ENCODE results near the gene KCNQ1OT1.

KCNQ1OT1 gene

DNA sequence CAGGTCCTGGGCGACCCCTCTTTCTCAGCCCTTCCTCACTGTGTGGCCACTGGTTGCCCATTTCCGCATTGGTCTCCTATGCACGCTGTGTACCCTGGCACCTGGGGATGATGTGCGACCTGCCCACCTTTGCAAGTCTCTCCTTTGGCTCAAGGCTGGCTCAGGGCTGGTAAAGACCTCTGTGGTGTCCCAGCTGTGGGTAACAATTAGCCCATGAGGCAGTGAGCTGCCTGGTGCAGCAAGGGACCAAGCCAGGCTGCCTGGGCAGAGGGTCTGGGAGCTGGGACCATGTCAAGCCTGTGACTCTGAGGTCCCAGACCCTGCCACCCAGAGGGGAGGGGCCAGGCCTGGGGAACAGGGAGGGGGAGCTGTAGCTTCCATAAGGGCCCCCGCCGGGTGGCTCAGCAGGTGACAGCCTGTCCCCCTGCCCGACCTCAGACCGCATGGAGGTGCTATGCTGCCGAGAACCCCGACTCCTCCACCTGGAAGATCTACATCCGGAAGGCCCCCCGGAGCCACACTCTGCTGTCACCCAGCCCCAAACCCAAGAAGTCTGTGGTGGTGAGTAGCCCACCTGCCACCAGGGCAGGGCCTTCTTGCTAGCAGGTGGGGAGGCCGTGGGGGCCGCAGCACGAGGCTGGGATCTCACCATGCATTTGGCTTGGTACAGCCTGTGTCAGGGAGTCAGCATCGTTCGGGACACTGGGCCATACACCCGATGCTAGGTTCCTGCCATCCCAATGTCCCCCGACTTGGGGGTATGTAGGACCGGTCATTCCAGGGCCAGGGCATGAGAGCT lies 112.5 kb downstream of the KCNQ1OT1 start:
- Histone ChIP-seq H3K4me1 (ENCODE audit: control insufficient read depth, insufficient read depth, low read length) (no peaks in the 10 kb centered on the region; the same call in 1 of the 2 replicates), H3K9me3 (ENCODE audit: control insufficient read depth, insufficient read depth, low read depth, low read length) (no peaks in the 10 kb centered on the region), H3K27ac (ENCODE audit: low read depth, low read length) (no peak overlapping the region), H3K27me3 (ENCODE audit: control insufficient read depth, insufficient read depth, low read length) (peaks cover 99% of the 10 kb centered on the region), H3K9ac (ENCODE audit: low read length) (no peak overlapping the region), H3K4me3 (ENCODE audit: low read depth, low read length) (no peak overlapping the region), H3K36me3 (ENCODE audit: control insufficient read depth, insufficient read depth, low read length) (no peaks in the 10 kb centered on the region)

DNA sequence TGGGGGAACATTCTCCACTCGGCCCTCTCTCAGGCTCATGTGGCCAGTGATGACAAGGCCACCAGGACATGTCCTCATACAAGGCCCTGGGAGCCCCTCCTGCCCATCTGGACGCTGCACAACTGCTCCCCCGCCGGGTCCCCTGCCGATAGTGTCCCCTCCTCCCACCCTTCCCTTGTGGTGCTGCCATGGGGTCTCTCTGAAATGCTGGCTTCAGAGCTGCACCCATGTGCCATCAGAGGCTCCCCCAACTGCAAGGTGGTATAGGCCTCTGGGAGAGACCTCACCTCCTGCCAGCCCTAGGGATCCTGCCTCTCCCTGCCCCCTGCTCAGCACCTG lies 113.0 kb downstream of the KCNQ1OT1 start:
- H3K4me3 ChIP-seq (ENCODE audit: low read depth, low read length): no peak overlapping the region
- peaks cover 99% of the 10 kb centered on the region for H3K27me3 ChIP-seq (ENCODE audit: control insufficient read depth, insufficient read depth, low read length)

DNA sequence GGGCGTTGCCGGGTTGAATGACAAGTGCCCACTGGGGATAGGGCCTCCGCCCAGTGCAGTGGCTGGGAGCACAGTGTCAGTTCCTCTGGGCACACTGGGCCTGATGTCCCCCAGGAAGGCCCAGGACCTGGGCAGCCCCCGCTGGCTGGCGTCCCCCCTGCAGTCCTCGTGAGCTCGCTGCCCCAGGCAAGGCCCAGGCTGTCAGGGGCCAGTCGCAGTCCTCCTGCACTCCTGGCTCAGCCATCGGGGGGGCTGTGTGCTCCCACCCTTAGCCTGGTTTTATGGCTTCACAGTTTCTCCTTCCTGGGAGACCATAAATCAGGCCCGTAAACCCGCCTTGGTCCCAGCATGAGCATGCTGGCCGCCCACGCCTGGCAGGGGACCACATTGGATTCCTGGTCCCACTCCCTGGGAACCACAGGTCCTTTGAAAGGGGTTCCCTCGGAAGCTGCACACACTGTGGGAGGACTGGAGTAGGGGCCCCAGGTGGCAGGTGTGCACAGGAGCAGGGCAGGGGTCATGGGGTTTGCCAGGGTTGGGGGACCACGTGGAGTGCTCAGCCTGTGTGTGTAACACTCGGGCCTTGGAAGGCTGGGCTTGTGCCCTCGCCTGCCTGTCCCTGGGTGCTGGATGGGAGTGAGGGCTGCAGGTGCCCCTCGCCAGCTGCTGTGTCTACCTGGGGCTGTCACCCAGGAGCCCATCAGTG lies 113.6 kb downstream of the KCNQ1OT1 start:
- Histone ChIP-seq H3K9me3 (ENCODE audit: control insufficient read depth, insufficient read depth, low read depth, low read length) (no peaks in the 10 kb centered on the region), H3K4me3 (ENCODE audit: low read depth, low read length) (no peak overlapping the region), H3K27me3 (ENCODE audit: control insufficient read depth, insufficient read depth, low read length) (peaks cover 97% of the 10 kb centered on the region), H3K4me1 (ENCODE audit: control insufficient read depth, insufficient read depth, low read length) (no peaks in the 10 kb centered on the region; the same call in 1 of the 2 replicates), H3K9ac (ENCODE audit: low read length) (no peak overlapping the region), H3K27ac (ENCODE audit: low read depth, low read length) (no peak overlapping the region), H3K36me3 (ENCODE audit: control insufficient read depth, insufficient read depth, low read length) (no peaks in the 10 kb centered on the region)

More for the DNA sequence above, 113.0 kb downstream of the KCNQ1OT1 start:
- Histone ChIP-seq H3K9ac (ENCODE audit: low read length) (no peak overlapping the region), H3K4me1 (ENCODE audit: control insufficient read depth, insufficient read depth, low read length) (no peaks in the 10 kb centered on the region; the same call in 1 of the 2 replicates), H3K9me3 (ENCODE audit: control insufficient read depth, insufficient read depth, low read depth, low read length) (no peaks in the 10 kb centered on the region), H3K27ac (ENCODE audit: low read depth, low read length) (no peak overlapping the region), H3K36me3 (ENCODE audit: control insufficient read depth, insufficient read depth, low read length) (no peaks in the 10 kb centered on the region)

DNA sequence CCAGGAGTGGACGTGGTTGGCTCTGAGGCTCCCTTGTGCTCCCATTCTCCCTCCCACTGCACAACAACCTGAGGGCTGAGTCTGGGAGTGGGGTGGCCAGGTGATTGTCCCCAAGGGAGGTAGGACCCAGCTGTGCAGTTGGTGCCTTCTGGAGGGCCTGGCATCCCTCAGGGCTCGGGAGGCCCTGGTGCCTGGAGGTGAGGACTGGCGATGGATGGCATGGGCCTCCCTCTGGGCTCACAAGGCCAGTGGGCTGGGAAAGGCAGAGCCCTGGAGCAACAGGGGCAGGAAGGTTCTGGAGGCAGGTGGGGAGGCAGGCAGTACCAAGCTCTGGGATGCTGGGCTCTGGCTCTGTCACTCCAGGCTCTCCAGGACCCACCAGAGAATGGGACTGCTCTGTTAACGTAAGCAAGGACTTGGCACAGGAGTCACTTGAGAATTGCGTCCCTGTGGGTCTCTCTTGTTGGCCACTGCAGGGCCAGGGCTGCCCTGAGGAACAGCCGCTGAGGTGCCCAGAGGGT lies 114.2 kb downstream of the KCNQ1OT1 start:
- peaks cover 94% of the 10 kb centered on the region for H3K27me3 ChIP-seq (ENCODE audit: control insufficient read depth, insufficient read depth, low read length)

DNA sequence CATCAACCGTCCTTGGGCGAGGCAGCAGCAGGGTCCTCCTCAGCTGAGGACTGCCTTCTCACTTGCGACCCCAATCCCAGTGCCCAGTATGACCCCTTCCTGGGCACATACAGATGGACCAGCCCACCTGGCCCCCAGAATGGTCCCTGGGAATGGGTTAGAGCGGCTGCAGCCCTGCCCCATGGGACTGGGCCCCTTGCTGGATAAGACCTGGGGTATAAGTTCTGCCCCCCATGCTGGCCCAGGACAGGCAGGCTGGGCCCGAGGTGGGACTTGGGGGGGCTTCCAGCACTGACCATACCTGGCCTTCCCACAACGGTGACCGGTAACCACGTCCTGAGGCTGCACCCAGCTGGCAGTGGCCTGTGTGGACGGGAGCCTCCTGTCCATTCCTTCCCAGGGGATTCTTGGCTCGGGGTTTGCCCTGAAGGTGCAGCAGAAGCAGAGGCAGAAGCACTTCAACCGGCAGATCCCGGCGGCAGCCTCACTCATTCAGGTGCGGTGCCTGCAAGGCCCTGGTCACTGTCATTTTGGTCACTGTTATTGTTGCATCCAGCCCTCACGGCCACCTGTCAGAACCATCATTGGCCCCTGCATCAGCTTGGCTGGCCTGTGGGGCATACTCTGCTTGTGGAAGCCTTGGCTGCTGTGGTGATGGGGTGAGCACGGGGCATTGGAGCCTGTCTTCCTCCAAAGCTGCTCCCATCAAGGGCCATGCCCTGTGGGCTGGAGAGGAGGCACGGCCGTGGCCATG lies 114.8 kb downstream of the KCNQ1OT1 start:
- no peaks in the 10 kb centered on the region for H3K9me3 ChIP-seq (ENCODE audit: control insufficient read depth, insufficient read depth, low read depth, low read length)
- no peaks in the 10 kb centered on the region for H3K36me3 ChIP-seq (ENCODE audit: control insufficient read depth, insufficient read depth, low read length)
- H3K27ac ChIP-seq (ENCODE audit: low read depth, low read length): no peak overlapping the region
- H3K4me3 ChIP-seq (ENCODE audit: low read depth, low read length): no peak overlapping the region
- no peak overlapping the region for H3K9ac ChIP-seq (ENCODE audit: low read length)
- no peaks in the 10 kb centered on the region; the same call in 1 of the 2 replicates for H3K4me1 ChIP-seq (ENCODE audit: control insufficient read depth, insufficient read depth, low read length)
- H3K27me3 ChIP-seq (ENCODE audit: control insufficient read depth, insufficient read depth, low read length): peaks cover 91% of the 10 kb centered on the region

More for the DNA sequence above, 114.2 kb downstream of the KCNQ1OT1 start:
- Histone ChIP-seq H3K36me3 (ENCODE audit: control insufficient read depth, insufficient read depth, low read length) (no peaks in the 10 kb centered on the region), H3K4me1 (ENCODE audit: control insufficient read depth, insufficient read depth, low read length) (no peaks in the 10 kb centered on the region; the same call in 1 of the 2 replicates), H3K4me3 (ENCODE audit: low read depth, low read length) (no peak overlapping the region), H3K27ac (ENCODE audit: low read depth, low read length) (no peak overlapping the region), H3K9me3 (ENCODE audit: control insufficient read depth, insufficient read depth, low read depth, low read length) (no peaks in the 10 kb centered on the region), H3K9ac (ENCODE audit: low read length) (no peak overlapping the region)

DNA sequence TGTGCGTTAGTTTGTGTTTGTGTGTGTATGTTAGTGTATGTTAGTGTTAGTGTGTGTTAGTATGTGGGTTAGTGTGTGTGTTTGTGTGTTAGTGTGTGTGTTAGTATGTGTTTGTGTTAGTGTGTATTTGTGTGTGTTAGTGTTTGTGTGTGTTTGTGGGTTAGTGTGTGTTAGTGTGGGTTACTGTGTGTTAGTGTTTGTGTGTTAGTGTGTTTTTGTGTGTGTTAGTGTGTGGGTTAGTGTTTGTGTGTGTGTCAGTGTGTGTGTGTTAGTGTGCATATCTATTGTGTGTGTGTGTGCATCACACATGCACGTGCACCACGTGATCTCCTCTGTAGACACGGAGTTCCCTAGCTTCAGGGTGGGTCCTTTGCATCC lies 115.4 kb downstream of the KCNQ1OT1 start:
- Histone ChIP-seq H3K27ac (ENCODE audit: low read depth, low read length) (no peak overlapping the region), H3K27me3 (ENCODE audit: control insufficient read depth, insufficient read depth, low read length) (peaks cover 85% of the 10 kb centered on the region), H3K4me3 (ENCODE audit: low read depth, low read length) (no peak overlapping the region), H3K9ac (ENCODE audit: low read length) (no peak overlapping the region), H3K4me1 (ENCODE audit: control insufficient read depth, insufficient read depth, low read length) (peaks cover 1% of the 10 kb centered on the region; the same call in 1 of the 2 replicates), H3K36me3 (ENCODE audit: control insufficient read depth, insufficient read depth, low read length) (no peaks in the 10 kb centered on the region), H3K9me3 (ENCODE audit: control insufficient read depth, insufficient read depth, low read depth, low read length) (no peaks in the 10 kb centered on the region)

DNA sequence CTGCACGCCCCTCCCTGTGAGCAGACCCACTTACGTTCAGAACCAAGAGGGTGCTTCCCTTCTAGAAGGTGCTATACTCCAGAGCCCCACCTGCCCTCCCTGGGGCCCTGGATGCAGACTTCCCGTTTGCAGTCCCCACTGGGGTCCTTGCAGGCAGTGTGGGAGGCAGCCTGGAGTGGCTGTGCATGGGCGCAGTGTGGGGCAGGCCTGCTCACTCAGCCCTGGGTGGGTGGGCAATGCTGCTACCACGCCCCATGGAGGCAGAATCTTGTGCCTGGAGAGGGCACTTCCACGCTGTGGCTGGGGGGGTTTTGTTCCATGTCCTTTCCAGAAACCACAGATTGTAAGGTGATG lies 116.2 kb downstream of the KCNQ1OT1 start:
- Histone ChIP-seq H3K27me3 (ENCODE audit: control insufficient read depth, insufficient read depth, low read length) (peaks cover 84% of the 10 kb centered on the region), H3K27ac (ENCODE audit: low read depth, low read length) (no peak overlapping the region), H3K4me1 (ENCODE audit: control insufficient read depth, insufficient read depth, low read length) (peaks cover 5% of the 10 kb centered on the region; the same call in 1 of the 2 replicates), H3K9ac (ENCODE audit: low read length) (no peak overlapping the region), H3K4me3 (ENCODE audit: low read depth, low read length) (no peak overlapping the region), H3K36me3 (ENCODE audit: control insufficient read depth, insufficient read depth, low read length) (no peaks in the 10 kb centered on the region), H3K9me3 (ENCODE audit: control insufficient read depth, insufficient read depth, low read depth, low read length) (no peaks in the 10 kb centered on the region)

DNA sequence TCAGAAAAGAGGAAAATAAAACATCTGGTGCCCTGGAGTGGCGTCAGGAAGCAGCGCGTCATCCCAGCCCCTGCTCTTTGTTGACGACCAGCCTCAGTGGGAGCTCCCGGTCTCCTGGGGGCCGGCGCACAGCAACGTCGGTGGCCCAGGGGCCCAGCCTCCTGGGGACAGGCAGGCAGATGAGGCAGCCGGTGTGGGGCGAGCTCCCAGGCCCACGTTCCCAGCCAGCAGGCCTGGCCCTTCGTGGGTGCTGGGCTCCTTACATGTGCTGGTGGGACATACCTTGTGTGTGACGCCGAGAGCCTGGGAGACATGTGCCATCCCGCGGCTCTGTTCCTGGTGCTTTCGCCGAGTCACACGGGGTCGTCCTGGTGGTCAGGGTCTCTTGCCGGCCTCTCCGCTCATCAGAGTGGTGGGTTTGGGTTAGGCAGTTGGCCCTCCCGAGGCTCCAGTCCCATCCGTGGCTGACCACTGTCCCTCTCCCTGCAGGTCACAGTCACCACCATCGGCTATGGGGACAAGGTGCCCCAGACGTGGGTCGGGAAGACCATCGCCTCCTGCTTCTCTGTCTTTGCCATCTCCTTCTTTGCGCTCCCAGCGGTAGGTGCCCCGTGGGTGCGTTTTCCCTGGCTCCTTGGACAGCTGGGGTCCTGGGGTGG lies 116.7 kb downstream of the KCNQ1OT1 start:
- Histone ChIP-seq H3K27ac (ENCODE audit: low read depth, low read length) (no peak overlapping the region), H3K27me3 (ENCODE audit: control insufficient read depth, insufficient read depth, low read length) (peaks cover 85% of the 10 kb centered on the region), H3K4me1 (ENCODE audit: control insufficient read depth, insufficient read depth, low read length) (peaks cover 5% of the 10 kb centered on the region; the same call in 1 of the 2 replicates), H3K36me3 (ENCODE audit: control insufficient read depth, insufficient read depth, low read length) (no peaks in the 10 kb centered on the region), H3K4me3 (ENCODE audit: low read depth, low read length) (no peak overlapping the region), H3K9ac (ENCODE audit: low read length) (no peak overlapping the region), H3K9me3 (ENCODE audit: control insufficient read depth, insufficient read depth, low read depth, low read length) (no peaks in the 10 kb centered on the region)

DNA sequence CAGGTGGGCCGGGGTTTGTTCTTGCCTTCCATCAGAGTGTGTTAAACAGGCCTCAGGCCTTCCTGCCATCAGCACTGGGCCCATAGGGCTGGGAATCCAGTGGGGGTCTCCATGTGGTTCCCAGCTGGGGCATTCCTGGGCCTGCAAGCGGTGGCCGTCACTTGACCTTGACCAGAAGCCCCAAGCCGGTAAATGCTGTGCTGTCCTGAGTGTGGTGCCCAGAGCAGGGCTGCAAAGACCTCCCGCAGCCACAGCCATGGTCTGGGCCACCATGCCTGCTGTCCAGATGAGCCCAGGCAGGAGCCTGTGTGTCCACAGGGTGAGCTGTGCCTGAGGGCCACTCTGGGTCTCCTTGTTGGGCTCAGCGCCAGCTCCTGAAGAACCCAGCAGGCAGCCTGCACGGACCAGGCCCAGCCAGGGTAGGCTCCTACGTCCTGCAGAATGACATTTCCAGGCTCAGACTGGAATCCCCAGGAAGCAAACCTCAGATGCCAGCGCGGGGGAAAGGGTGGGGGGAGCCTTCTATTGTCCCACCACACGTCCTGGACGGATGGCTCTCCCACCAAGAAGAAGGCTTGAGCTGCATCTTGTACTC lies 117.3 kb downstream of the KCNQ1OT1 start:
- H3K36me3 ChIP-seq (ENCODE audit: control insufficient read depth, insufficient read depth, low read length): no peaks in the 10 kb centered on the region
- peaks cover 8% of the 10 kb centered on the region; the same call in 1 of the 2 replicates for H3K4me1 ChIP-seq (ENCODE audit: control insufficient read depth, insufficient read depth, low read length)
- no peaks in the 10 kb centered on the region for H3K9me3 ChIP-seq (ENCODE audit: control insufficient read depth, insufficient read depth, low read depth, low read length)
- no peak overlapping the region for H3K4me3 ChIP-seq (ENCODE audit: low read depth, low read length)
- no peak overlapping the region for H3K27ac ChIP-seq (ENCODE audit: low read depth, low read length)
- H3K9ac ChIP-seq (ENCODE audit: low read length): no peak overlapping the region
- peaks cover 82% of the 10 kb centered on the region for H3K27me3 ChIP-seq (ENCODE audit: control insufficient read depth, insufficient read depth, low read length)

DNA sequence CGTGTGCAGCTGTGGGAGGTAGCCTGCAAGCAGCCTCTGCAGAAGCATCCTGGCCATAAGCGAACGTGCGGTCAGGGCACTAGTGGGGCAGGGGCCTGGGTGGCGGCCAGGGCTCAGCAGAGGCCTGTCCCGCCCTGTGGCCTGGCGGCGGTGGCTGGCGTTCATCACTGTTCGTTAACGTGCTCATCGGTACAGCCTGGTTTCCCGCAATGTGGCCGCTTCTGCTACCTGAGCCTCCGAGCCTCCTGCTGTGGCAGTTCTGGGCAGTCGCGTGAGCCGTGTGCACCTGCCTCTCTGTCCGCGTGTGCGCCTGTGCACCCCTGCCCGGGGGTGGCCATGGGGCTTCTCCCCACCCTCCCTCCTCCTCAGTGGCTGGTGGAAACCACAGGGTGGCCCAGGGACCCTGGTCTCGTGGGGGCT lies 117.9 kb downstream of the KCNQ1OT1 start:
- Histone ChIP-seq H3K36me3 (ENCODE audit: control insufficient read depth, insufficient read depth, low read length) (no peaks in the 10 kb centered on the region), H3K4me3 (ENCODE audit: low read depth, low read length) (no peak overlapping the region), H3K9me3 (ENCODE audit: control insufficient read depth, insufficient read depth, low read depth, low read length) (no peaks in the 10 kb centered on the region), H3K9ac (ENCODE audit: low read length) (no peak overlapping the region), H3K4me1 (ENCODE audit: control insufficient read depth, insufficient read depth, low read length) (peaks cover 12% of the 10 kb centered on the region; the same call in 1 of the 2 replicates), H3K27ac (ENCODE audit: low read depth, low read length) (no peak overlapping the region), H3K27me3 (ENCODE audit: control insufficient read depth, insufficient read depth, low read length) (peaks cover 79% of the 10 kb centered on the region)
